Esophagus muscularis mucosa (tissue), 4 donors: ENCODE data around the gene VMP1. TPM values are rescaled to one million over a fixed set of nuclear protein-coding genes. Genes with fewer than 3 reads are reported as not detected.

Experiments used
- DNase-seq: peaks from one replicate; pipeline ENCODE4 v3.0.0-alpha.2; 2017; ENCODE audit errors: extremely low spot score
- H3K27ac ChIP-seq, 4 donors: fragments of 200-600 bp; sonication (generic); replicated peaks in 1 of 4; 1 replicate in 3 of 4; 2 replicates in 1 of 4; pipeline ENCODE4 v1.5.1; 2016 to 2019; ENCODE audit warnings: mild to moderate bottlenecking in 1 of 4
- H3K27me3 ChIP-seq, 4 donors: fragments of 200-600 bp; sonication (generic); one replicate each; pipeline versions ENCODE4 v1.5.1 to v1.6.0; 2016 to 2019
- H3K36me3 ChIP-seq, 4 donors: fragments of 200-600 bp; sonication (generic); one replicate each; pipeline ENCODE4 v1.5.1; 2016 to 2019
- H3K4me1 ChIP-seq, 4 donors: fragments of 200-600 bp; sonication (generic); one replicate each; pipeline ENCODE4 v1.5.1; 2016 to 2019
- H3K4me3 ChIP-seq, 4 donors: fragments of 200-600 bp; sonication (generic); 1 replicate in 2 of 4; 2 replicates in 2 of 4; pipeline ENCODE4 v1.5.1; 2016 to 2019; ENCODE audit warnings: mild to moderate bottlenecking in 4 of 4, moderate library complexity in 1 of 4
- H3K9me3 ChIP-seq, 4 donors: fragments of 200-600 bp; sonication (generic); 1 replicate in 3 of 4; 2 replicates in 1 of 4; pipeline ENCODE4 v1.5.1; 2016 to 2019
- EP300 ChIP-seq: sonication (generic); formaldehyde crosslinking; IDR thresholded peaks from one replicate; pipeline ENCODE4 v1.6.1; 2017; ENCODE audit warnings: antibody characterized with exemption
- POLR2A ChIP-seq: fragments of 450-650 bp; IDR thresholded peaks from one replicate; pipeline ENCODE4 v1.6.1; 2017; ENCODE audit warnings: antibody characterized with exemption, moderate library complexity, mild to moderate bottlenecking, low read depth
- POLR2AphosphoS5 ChIP-seq, 2 donors: sonication (generic); formaldehyde crosslinking; IDR thresholded peaks; one replicate each; pipeline ENCODE4 v1.6.1; 2017; ENCODE audit warnings: antibody characterized with exemption in 2 of 2
- WGBS: methylation state at CpG from one replicate; pipeline ENCODE4 v1.1.5; 2018; 5-methylcytosine and 5-hydroxymethylcytosine counted together
- intact Hi-C: fragments of 100-400 bp; cut with DNase I; formaldehyde crosslinking; loops from one replicate; pipeline ENCODE4 v1.15.1; 2023
- total RNA-seq, 4 donors: library from RNA; depleted of rRNA; stranded (reverse); fragments of >200 nt; gene quantifications; one replicate each; pipeline versions ENCODE4 v1.1.0 to v1.2.1, GENCODE V29; 2016
- TF ChIP-seq, protein P1 (sequence below), 3 experiments: fragments of 200-600 bp in 2 of 3; fragments of 450-650 bp in 1 of 3; sonication (generic) in 2 of 3; IDR thresholded peaks; one replicate each; pipeline ENCODE4 v1.5.1; 2017 to 2019; ENCODE audit warnings: antibody characterized with exemption in 3 of 3, mild to moderate bottlenecking in 2 of 3, moderate library complexity in 1 of 3

The VMP1 gene
- total RNA-seq, 4 donors from 2014 or later = 47.3 to 137 (median 59.6) TPM

DNA sequence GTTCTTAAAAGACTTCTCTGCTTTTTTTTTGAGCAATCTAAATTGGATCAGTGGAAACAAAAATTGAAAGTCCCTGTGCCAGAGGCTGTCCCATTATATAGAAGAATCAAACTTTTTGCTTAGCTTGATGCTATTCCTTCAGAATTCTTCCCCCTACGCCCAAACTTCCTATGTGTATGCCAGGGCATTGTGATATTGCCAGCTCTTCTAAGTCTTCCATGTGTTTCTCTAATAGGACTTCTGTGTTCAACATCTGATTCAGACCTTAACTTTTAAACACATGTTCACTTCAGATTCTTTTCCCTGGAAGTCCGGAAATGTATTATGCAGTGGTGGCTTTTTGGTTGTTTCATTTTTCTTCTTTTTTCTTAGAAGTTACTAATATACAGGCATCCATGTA lies 19.0 kb upstream of the VMP1 start:
- 73% methylated on average over 2 of the region's 2 CpGs for WGBS
- no peaks in the 10 kb centered on the region for H3K9me3 ChIP-seq
- peaks cover 26 to 100% (median 87%) of the 10 kb centered on the region in 4 donors for H3K36me3 ChIP-seq
- DNase-seq = no peak
- H3K4me1 ChIP-seq = peaks cover 0 to 14% (median 11%) of the 10 kb centered on the region in 4 donors
- intact Hi-C loops = no loop called here
- TF ChIP-seq EP300 (no peak), POLR2AphosphoS5 (IDR thresholded peaks at IDR 0.05) (no peak), POLR2A (no peak)
- TF ChIP-seq, protein P1, sequence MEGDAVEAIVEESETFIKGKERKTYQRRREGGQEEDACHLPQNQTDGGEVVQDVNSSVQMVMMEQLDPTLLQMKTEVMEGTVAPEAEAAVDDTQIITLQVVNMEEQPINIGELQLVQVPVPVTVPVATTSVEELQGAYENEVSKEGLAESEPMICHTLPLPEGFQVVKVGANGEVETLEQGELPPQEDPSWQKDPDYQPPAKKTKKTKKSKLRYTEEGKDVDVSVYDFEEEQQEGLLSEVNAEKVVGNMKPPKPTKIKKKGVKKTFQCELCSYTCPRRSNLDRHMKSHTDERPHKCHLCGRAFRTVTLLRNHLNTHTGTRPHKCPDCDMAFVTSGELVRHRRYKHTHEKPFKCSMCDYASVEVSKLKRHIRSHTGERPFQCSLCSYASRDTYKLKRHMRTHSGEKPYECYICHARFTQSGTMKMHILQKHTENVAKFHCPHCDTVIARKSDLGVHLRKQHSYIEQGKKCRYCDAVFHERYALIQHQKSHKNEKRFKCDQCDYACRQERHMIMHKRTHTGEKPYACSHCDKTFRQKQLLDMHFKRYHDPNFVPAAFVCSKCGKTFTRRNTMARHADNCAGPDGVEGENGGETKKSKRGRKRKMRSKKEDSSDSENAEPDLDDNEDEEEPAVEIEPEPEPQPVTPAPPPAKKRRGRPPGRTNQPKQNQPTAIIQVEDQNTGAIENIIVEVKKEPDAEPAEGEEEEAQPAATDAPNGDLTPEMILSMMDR (IDR thresholded peaks at IDR 0.05) = no peak
- no peaks in the 10 kb centered on the region for H3K27me3 ChIP-seq
- no peak overlapping the region for H3K4me3 ChIP-seq
- no peak overlapping the region for H3K27ac ChIP-seq

DNA sequence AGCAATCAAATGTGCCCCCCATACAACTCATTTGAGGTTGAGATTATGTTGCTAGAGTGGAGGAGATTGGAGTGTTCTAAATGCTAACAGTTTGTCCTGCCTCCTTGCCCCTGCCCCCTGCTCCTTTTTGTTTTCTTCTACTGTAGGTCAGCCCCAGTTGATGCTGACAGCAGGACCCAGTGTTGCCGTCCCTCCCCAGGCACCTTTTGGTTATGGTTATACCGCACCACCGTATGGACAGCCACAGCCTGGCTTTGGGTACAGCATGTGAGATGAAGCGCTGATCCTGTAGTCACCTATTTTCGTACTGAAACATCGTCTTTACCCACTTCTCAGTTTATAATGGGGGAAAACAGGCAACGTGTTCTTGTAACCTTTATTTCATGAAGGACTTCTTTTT lies 13.9 kb upstream of the VMP1 start:
- Histone ChIP-seq H3K36me3 (peaks cover 51 to 100% (median 90%) of the 10 kb centered on the region in 4 donors), H3K27ac (no peak overlapping the region), H3K27me3 (no peaks in the 10 kb centered on the region), H3K4me1 (peaks cover 0 to 3% (median 0%) of the 10 kb centered on the region in 4 donors), H3K4me3 (no peak overlapping the region), H3K9me3 (no peaks in the 10 kb centered on the region)
- TF ChIP-seq POLR2AphosphoS5 (IDR thresholded peaks at IDR 0.05) (no peak), EP300 (no peak), POLR2A (no peak)
- TF ChIP-seq, protein P1 (IDR thresholded peaks at IDR 0.05) = no peak
- intact Hi-C loops = no loop called here
- WGBS = 92% methylated on average over 7 of the region's 7 CpGs
- no peak for DNase-seq

DNA sequence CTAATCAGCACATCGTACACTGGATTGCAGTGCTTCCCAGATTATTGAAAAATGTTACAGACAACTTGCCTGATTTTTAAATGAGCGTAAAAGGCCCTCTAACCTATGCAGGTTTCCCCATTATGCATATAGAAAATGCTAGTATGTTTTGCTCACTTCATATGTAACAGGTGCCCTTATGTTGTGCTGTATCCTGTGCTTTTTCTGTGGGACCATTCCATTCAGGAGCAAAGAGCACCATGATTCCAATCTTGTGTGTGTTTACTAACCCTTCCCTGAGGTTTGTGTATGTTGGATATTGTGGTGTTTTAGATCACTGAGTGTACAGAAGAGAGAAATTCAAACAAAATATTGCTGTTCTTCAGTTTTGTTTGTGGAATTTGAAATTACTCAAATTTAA lies 13.1 kb upstream of the VMP1 start:
- H3K9me3 ChIP-seq = no peaks in the 10 kb centered on the region
- no peak for TF ChIP-seq POLR2A
- no peak for TF ChIP-seq POLR2AphosphoS5 (IDR thresholded peaks at IDR 0.05)
- TF ChIP-seq, protein P1 (IDR thresholded peaks at IDR 0.05) = no peak
- TF ChIP-seq EP300 = no peak
- 76% methylated on average over 2 of the region's 2 CpGs for WGBS
- peaks cover 0 to 4% (median 0%) of the 10 kb centered on the region in 4 donors for H3K4me1 ChIP-seq
- no peak overlapping the region for H3K4me3 ChIP-seq
- no peak overlapping the region for H3K27ac ChIP-seq
- peaks cover 51 to 100% (median 95%) of the 10 kb centered on the region in 4 donors for H3K36me3 ChIP-seq
- intact Hi-C loops = no loop called here
- H3K27me3 ChIP-seq = no peaks in the 10 kb centered on the region
- DNase-seq = no peak

DNA sequence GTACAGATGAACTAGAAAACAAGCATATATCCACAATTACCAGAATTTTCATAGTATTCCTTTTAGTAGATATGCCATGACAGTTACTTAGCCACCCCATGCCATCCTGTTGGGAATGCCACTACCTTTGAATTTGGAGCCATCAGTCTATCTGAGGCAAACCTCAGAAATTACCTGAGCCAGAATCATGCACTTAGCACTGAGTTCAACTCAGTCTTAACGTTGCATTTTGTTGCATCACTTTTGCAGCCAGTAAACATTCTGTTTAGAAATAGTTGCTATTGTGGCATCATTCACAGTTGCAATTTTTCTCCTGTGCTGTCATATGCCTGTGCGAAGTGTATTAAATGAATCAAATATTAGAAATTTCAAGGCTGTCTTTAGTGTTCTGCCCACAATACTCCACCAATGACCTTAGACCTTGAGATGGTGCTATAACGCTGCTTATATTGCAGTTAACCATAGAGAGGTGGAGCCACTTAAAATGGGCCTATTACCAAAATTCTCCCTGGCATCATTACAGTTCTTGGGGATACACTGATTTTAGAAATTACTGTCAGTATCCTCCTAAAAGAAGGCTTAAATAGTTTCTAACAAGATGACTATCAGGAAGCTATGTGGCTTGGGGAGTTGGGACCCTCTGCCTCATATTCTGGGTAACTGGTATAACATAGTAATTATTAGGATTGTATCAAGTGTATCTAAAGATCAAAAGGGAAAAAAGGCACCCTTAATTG lies 11.3 kb upstream of the VMP1 start:
- Histone ChIP-seq H3K36me3 (peaks cover 39 to 91% (median 85%) of the 10 kb centered on the region in 4 donors), H3K27ac (no peak overlapping the region), H3K4me1 (peaks cover 0 to 4% (median 0%) of the 10 kb centered on the region in 4 donors), H3K27me3 (no peaks in the 10 kb centered on the region), H3K4me3 (no peak overlapping the region), H3K9me3 (no peaks in the 10 kb centered on the region)
- WGBS = 81% methylated on average over 3 of the region's 3 CpGs
- DNase-seq = no peak
- no peak for TF ChIP-seq EP300
- peak in 1 of 2 donors; percentile 11 for TF ChIP-seq POLR2AphosphoS5 (IDR thresholded peaks at IDR 0.05)
- intact Hi-C loops = no loop called here

DNA sequence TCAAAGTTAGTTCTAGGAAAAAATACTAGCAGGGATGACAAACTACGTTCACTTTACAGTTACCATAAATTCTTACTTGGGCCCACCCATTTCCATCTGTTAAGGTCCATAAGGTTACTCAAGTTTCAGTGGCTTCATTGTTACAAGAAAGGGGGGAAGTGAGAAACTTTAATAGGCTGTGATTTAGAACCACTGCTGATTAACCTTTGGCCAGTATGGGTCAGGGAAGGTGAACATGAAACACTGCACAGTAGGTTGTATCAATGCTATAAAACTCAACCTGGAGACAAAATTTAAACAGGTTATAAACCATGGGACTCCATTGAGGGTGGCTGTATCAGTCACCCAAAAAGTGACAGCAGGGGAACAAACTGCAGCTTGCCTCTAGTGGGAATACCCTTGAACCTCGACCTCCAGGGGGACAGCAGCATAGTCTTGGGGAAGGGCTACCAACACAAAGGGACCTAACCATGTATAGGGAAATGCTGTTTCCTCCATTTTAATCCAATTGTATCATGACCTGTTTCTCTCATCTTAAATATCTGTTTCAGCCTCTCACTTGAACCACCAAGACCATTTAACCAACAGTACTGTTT lies 10.7 kb upstream of the VMP1 start:
- TF ChIP-seq EP300 = no peak
- no peak for TF ChIP-seq POLR2AphosphoS5 (IDR thresholded peaks at IDR 0.05)
- no peak for TF ChIP-seq POLR2A
- TF ChIP-seq, protein P1 (IDR thresholded peaks at IDR 0.05) = no peak
- Histone ChIP-seq H3K4me3 (no peak overlapping the region), H3K36me3 (peaks cover 35 to 84% (median 80%) of the 10 kb centered on the region in 4 donors), H3K4me1 (peaks cover 0 to 4% (median 0%) of the 10 kb centered on the region in 4 donors), H3K27ac (no peak overlapping the region), H3K27me3 (no peaks in the 10 kb centered on the region), H3K9me3 (no peaks in the 10 kb centered on the region)
- intact Hi-C loops = no loop called here
- WGBS = 84% methylated on average over 2 of the region's 2 CpGs
- DNase-seq = no peak
